Gastrocnemius medialis (tissue), 4 donors: ENCODE results near the gene MEGF10. TPM values are rescaled to one million over a fixed set of nuclear protein-coding genes. Genes with fewer than 3 reads are reported as not detected.
A peak's percentile ranks its signal among the peaks of the same experiment; 100 is the strongest.

ENCODE experiments used
- ATAC-seq, 2 donors: fragments of 150-250 bp; one replicate each; pipeline ENCODE4 v1.9.1; 2016
- DNase-seq, 2 donors: peaks; one replicate each; pipeline ENCODE4 v3.0.0-alpha.2; 2019
- H3K27ac ChIP-seq, 4 donors: fragments of 200-600 bp; sonication (generic); 1 replicate in 1 of 4; 2 replicates in 3 of 4; pipeline ENCODE4 v1.5.1; 2016 to 2018; ENCODE audit warnings: mild to moderate bottlenecking in 2 of 4, moderate library complexity in 1 of 4
- H3K27me3 ChIP-seq, 3 donors: fragments of 200-600 bp; sonication (generic) in 2 of 3; 1 replicate in 1 of 3; 2 replicates in 2 of 3; pipeline versions ENCODE4 v1.5.1 to v1.6.0; 2016 to 2019; ENCODE audit warnings: mild to moderate bottlenecking in 1 of 3, moderate library complexity in 1 of 3
- H3K36me3 ChIP-seq, 2 donors: fragments of 200-600 bp; sonication (generic) in 1 of 2; one replicate each; pipeline ENCODE4 v1.5.1; 2017 to 2018
- H3K4me1 ChIP-seq, 2 donors: fragments of 200-600 bp; sonication (generic) in 1 of 2; one replicate each; pipeline ENCODE4 v1.5.1; 2016 to 2017; ENCODE audit warnings: mild to moderate bottlenecking in 2 of 2
- H3K4me3 ChIP-seq, 4 donors: fragments of 200-600 bp; sonication (generic) in 3 of 4; 1 replicate in 1 of 4; 2 replicates in 3 of 4; pipeline ENCODE4 v1.5.1; 2016 to 2019; ENCODE audit warnings: mild to moderate bottlenecking in 2 of 4
- H3K9me3 ChIP-seq, 3 donors: fragments of 200-600 bp; sonication (generic) in 2 of 3; 1 replicate in 1 of 3; 2 replicates in 2 of 3; pipeline ENCODE4 v1.5.1; 2016 to 2019
- CTCF ChIP-seq, 5 experiments: fragments of 450-650 bp in 3 of 5; fragments of 200-600 bp in 2 of 5; sonication (generic) in 2 of 5; IDR thresholded peaks in 4 of 5; conservative IDR thresholded peaks in 1 of 5; 1 replicate in 4 of 5; 2 replicates in 1 of 5; pipeline ENCODE4 v1.5.1; 2016 to 2019; ENCODE audit warnings: antibody characterized with exemption in 5 of 5, mild to moderate bottlenecking in 3 of 5, moderate library complexity in 3 of 5
- POLR2A ChIP-seq, 2 donors: fragments of 450-650 bp; IDR thresholded peaks; one replicate each; pipeline ENCODE4 v1.6.1; 2017; ENCODE audit warnings: antibody characterized with exemption in 2 of 2, mild to moderate bottlenecking in 2 of 2, moderate library complexity in 2 of 2
- in situ Hi-C, 4 donors: fragments of 200-750 bp; cut with MboI; loops; one replicate each; pipeline versions ENCODE4 v1.15.0 to v1.8.0; 2017; ENCODE audit warnings: low sequenced_read_pairs in 4 of 4
- intact Hi-C: fragments of 100-400 bp; cut with DNase I; formaldehyde crosslinking; loops from one replicate; pipeline ENCODE4 v1.15.1; 2023; ENCODE audit warnings: low total_unique reads
- total RNA-seq, 4 donors: library from RNA; depleted of rRNA; stranded (reverse); fragments of >200 nt; gene quantifications; one replicate each; pipeline versions ENCODE4 v1.1.0 to v1.2.3, GENCODE V29; 2016

The MEGF10 gene
- total RNA-seq, 4 donors from 2014 or later: 6.7 to 25.4 (median 15.7) TPM

DNA sequence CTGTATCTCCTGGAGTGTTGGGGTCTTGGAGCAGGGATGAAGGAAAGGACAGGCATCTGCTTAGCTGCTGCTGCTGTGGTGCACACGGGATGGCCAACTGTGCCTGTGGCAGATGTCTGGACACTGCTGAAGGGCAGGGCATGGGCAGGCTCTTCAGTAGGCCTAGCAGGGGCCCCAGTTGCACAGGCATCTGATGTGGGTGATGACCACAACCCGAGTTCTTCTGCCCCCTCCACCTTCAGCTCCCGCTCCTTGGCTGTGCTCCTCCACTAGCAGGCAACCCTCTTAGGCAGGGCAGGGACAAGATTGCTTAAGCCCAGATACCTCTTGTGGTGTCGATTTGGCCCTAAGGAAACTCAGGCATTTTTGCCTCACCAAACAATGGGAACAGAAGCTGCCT is 9.0 kb upstream of the MEGF10 start:
- Histone ChIP-seq H3K9me3 (no peaks in the 10 kb centered on the region), H3K27ac (no peak overlapping the region), H3K4me1 (no peaks in the 10 kb centered on the region), H3K27me3 (no peaks in the 10 kb centered on the region), H3K36me3 (no peaks in the 10 kb centered on the region), H3K4me3 (no peak overlapping the region)
- DNase-seq: no peak
- TF ChIP-seq CTCF (IDR thresholded peaks at IDR 0.05 in 4 of 5, conservative IDR thresholded peaks at IDR 0.05 in 1 of 5) (no peak), POLR2A (IDR thresholded peaks at IDR 0.05) (no peak)
- no peak for ATAC-seq
- intact Hi-C loops: no loop called here
- in situ Hi-C loops: no loop called here

GRCh38 chr5:127288676-127289075 is 1.9 kb upstream of the MEGF10 start:
- ATAC-seq: no peak
- H3K27me3 ChIP-seq: no peaks in the 10 kb centered on the region
- no peak overlapping the region for H3K4me3 ChIP-seq
- TF ChIP-seq POLR2A (IDR thresholded peaks at IDR 0.05) (no peak), CTCF (IDR thresholded peaks at IDR 0.05 in 4 of 5, conservative IDR thresholded peaks at IDR 0.05 in 1 of 5) (no peak)
- no peaks in the 10 kb centered on the region for H3K9me3 ChIP-seq
- DNase-seq: no peak
- intact Hi-C loops (no loop called here), in situ Hi-C loops (no loop called here)
- H3K36me3 ChIP-seq: no peaks in the 10 kb centered on the region
- H3K4me1 ChIP-seq: peaks cover 0 to 10% of the 10 kb centered on the region in 2 donors
- H3K27ac ChIP-seq: no peak overlapping the region

GRCh38 chr5:127290946-127291693 is 524 bp downstream of the MEGF10 start:
- Histone ChIP-seq H3K27me3 (no peaks in the 10 kb centered on the region), H3K4me3 (peak overlapping the region; percentile 55 to 83 (median 64)), H3K4me1 (peaks cover 0 to 10% of the 10 kb centered on the region in 2 donors), H3K9me3 (no peaks in the 10 kb centered on the region), H3K27ac (peak overlapping the region; percentile 58 to 81 (median 74)), H3K36me3 (no peaks in the 10 kb centered on the region)
- DNase-seq (peak in 1 of 2 donors; percentile 12), ATAC-seq (peak in 1 of 2 donors; percentile 15)
- intact Hi-C loops: loop anchor here (1.0 to 5.0 kb wide), 5 partner anchors 23 to 202 kb away; no protein-coding TSS in a partner anchor
- TF ChIP-seq POLR2A (IDR thresholded peaks at IDR 0.05): no peak
- no peak for TF ChIP-seq CTCF (IDR thresholded peaks at IDR 0.05 in 4 of 5, conservative IDR thresholded peaks at IDR 0.05 in 1 of 5)
- in situ Hi-C loops: loop anchor here (5.0 to 10.0 kb wide), 4 partner anchors 126 to 204 kb away; no protein-coding TSS in a partner anchor

DNA sequence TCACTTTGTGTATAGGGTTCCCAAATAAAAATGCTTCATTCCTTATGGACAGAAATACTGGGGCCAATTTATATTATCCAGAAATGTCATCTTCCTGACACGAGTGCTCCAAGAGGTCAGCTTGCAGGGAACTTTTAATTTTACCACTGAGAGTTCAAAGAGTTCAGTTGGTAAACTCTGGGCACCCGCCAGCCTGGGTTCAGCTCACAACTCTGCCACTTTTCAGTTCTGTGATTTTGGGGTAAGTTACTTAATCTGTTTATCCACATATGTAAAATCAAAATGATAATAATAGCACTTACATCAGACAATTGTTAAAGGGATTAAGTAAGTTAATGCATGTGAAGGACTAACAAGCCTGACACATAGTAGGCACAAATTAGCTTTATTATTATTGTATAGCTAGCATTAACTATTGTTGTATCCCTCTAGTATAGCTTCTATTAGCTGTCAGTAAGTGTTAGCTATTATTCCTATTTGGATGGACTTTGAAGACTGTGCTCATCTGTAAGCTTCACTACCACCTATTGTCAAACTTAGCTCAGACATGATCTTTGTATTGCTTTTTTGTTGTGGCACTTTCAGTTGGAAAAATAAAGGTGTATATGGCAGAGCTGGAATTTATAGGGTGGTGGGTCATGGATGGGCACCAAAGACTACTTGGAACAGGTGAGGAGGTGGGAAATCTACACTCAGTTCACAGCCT is 1.6 kb downstream of the MEGF10 start:
- no peaks in the 10 kb centered on the region for H3K9me3 ChIP-seq
- H3K27ac ChIP-seq: peak overlapping the region in 1 of 4 donors; percentile 74
- ATAC-seq: no peak
- no peaks in the 10 kb centered on the region for H3K36me3 ChIP-seq
- DNase-seq: no peak
- H3K27me3 ChIP-seq: no peaks in the 10 kb centered on the region
- intact Hi-C loops (loop anchor here (5.0 kb wide), 1 partner anchor 80 kb away; no protein-coding TSS in a partner anchor), in situ Hi-C loops (loop anchor here (5.0 to 10.0 kb wide), 4 partner anchors 125 to 203 kb away; no protein-coding TSS in a partner anchor)
- H3K4me3 ChIP-seq: peak overlapping the region; percentile 55 to 83 (median 64)
- TF ChIP-seq POLR2A (IDR thresholded peaks at IDR 0.05) (no peak), CTCF (IDR thresholded peaks at IDR 0.05 in 4 of 5, conservative IDR thresholded peaks at IDR 0.05 in 1 of 5) (no peak)
- peaks cover 0 to 10% of the 10 kb centered on the region in 2 donors for H3K4me1 ChIP-seq
